GM12874 (cell line): Measurements from ENCODE around the gene APOO.

Source experiments
- CTCF ChIP-seq: IDR thresholded peaks from 2 replicates; pipeline ENCODE4 v1.5.1; 2011; ENCODE audit warnings: low read depth, mild to moderate bottlenecking, control low read depth, low read length, moderate library complexity; ENCODE audit not compliant: insufficient read depth

APOO gene

DNA sequence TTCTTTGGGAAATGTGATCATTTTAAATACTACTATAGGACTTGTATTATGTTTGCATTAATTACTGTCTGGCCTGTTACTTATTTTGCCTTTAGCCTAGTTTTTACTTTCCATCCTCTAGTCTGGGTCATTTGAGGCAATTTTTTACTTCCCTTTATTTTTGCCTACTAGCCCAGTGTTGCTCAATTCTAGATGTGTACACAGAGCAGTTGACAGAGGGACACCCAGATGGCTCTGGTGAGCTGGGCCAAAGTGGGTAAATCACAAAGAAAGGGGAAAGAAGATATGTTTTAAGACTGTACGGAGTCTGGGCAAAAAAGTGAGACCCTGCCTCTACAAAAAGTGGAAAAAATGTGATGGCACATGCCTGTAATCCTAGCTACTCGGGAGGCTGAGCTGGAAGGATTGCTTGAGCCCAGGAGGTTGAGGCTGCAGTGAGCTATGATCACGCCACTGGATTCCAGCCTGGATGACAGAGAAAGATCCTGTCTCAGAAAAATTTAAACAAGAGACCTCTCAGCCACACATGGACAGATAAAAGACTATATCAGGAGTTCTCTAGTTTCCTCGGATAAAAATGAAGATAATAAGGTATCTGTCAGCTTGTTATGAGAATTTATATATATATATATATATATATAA is 35.7 kb downstream of the APOO start:
- no peak for TF ChIP-seq CTCF

DNA sequence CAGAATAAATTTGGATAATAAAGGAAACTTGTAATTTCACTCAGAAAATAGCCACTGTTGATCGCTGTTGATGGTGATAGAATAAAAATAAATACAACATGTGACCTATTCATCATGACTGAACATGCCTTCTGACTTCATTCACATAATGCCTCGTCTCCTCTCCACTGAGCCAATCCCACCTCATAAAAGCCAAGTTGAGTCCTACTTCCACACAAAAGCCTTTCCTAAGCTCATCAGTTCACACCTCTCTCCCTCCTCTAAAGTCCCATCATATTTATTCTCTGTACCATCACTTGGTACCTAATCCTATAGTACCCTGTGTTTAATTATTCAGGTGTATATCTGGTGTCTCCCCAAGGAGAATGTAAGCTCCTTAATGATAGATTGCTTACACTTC is 37.7 kb downstream of the APOO start:
- no peak for TF ChIP-seq CTCF

- no peak for TF ChIP-seq CTCF
Observed at GRCh38 chrX:23864742-23865326, 42.9 kb downstream of the APOO start.

DNA sequence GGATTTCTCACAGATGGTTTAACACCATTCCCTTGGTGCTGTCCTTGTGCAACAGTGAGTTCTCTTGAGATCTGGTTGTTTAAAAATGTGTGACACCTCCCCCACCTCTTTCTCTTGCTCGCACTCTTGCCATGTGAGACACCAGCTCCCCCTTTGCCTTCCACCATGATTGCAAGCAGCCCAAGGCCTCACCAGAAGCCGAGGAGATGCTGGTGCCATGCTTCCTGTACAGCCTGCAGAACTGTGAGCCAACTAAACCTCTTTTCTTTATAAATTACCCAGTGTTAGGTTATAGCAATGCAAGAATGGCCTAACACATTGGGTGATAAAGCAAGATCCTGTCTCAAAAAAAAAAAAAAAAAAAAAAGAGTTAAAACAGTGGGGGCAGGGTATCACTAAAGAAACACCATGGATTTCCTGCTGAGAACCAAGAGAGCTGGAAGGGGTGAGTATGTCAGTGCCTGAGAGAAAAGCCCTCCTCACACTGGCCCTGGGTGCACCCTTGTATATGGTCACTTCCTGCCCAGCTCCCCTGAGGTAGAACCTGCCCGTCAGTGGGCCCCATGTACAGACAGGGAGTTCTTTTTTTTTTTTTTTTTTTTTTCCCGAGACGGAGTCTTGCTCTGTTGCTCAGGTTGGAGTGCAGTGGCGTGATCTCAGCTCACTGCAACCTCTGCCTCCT is 46.4 kb downstream of the APOO start:
- no peak for TF ChIP-seq CTCF

DNA sequence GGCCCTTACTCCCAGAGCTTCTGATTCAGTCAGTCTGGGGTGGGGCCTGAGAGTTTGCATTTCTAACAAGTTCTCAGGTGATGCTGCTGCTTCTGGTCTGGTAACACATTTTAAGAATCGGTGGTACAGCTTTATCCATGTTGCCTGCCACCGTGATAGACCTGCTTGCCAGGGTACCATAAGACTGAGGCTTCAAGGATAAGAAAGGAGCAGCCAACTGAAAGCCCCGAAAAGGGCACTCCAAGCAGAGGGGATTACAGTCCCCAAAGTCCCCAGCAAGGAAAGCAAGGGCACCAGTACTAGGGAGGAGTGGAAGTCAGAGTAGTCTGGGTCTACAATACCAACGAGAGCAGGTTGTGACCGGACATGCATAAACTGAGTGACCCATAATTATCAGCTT is 49.8 kb downstream of the APOO start:
- no peak for TF ChIP-seq CTCF

DNA sequence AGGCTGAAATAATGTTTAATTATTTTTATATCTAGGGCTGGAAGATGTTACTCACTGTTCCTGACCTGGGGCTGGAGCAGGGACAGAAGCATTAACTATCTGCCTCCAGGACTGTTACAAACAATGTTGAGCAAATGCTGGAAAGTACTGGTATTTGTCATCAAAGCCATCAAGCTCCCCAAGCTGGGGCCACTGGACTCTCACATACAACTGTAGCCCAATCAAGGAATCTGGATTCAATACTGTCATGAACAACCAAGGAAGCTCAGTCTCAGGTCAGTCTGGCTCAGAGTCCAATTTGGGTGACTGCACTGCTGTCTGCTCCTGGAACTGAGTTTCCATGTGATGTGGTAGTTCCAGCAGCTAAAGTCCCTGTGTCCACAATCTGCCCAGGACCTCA is 50.4 kb downstream of the APOO start:
- no peak for TF ChIP-seq CTCF

GRCh38 chrX:23855569-23855968 is 52.2 kb downstream of the APOO start:
- no peak for TF ChIP-seq CTCF
